HepG2 (cell line): ENCODE results near the gene TSPAN31. TPM values are rescaled to one million over a fixed set of nuclear protein-coding genes. Genes with fewer than 3 reads are reported as not detected.

Experiments used
- JUND ChIP-seq: sonication (generic); formaldehyde crosslinking; IDR thresholded peaks from 2 replicates; pipeline ENCODE4 v1.8.0; 2022; ENCODE audit warnings: mild to moderate bottlenecking, missing genetic modification reagents
- MLLT10 ChIP-seq: sonication (generic); formaldehyde crosslinking; IDR thresholded peaks from 2 replicates; pipeline ENCODE4 v1.4.0; 2020; ENCODE audit warnings: missing genetic modification reagents
- MYPOP ChIP-seq: sonication (generic); formaldehyde crosslinking; IDR thresholded peaks from 2 replicates; pipeline ENCODE4 v1.8.1; 2023; ENCODE audit warnings: mild to moderate bottlenecking, moderate library complexity, missing genetic modification reagents
- SAP130 ChIP-seq: IDR thresholded peaks from 2 replicates; pipeline ENCODE4 v1.6.1; 2016; ENCODE audit warnings: low read depth
- TBX3 ChIP-seq: fragments of 450-650 bp; IDR thresholded peaks from 2 replicates; pipeline ENCODE4 v1.6.1; 2017; ENCODE audit warnings: antibody characterized with exemption, mild to moderate bottlenecking, inconsistent platforms, borderline replicate concordance
- TCF7 ChIP-seq: sonication (generic); IDR thresholded peaks from 2 replicates; pipeline ENCODE4 v1.6.1; 2016; ENCODE audit warnings: antibody characterized with exemption, low read depth
- ZGPAT ChIP-seq: IDR thresholded peaks from 2 replicates; pipeline ENCODE4 v1.6.1; 2016; ENCODE audit warnings: mild to moderate bottlenecking
- ZIK1 ChIP-seq: sonication (generic); formaldehyde crosslinking; IDR thresholded peaks from 2 replicates; pipeline ENCODE4 v1.5.0; 2020; ENCODE audit warnings: mild to moderate bottlenecking, low read depth, missing genetic modification reagents, borderline replicate concordance
- ZNF276 ChIP-seq: sonication (generic); formaldehyde crosslinking; IDR thresholded peaks from 2 replicates; pipeline ENCODE4 v1.4.0; 2020; ENCODE audit warnings: mild to moderate bottlenecking, low read depth, missing genetic modification reagents
- ZNF33A ChIP-seq: sonication (generic); formaldehyde crosslinking; IDR thresholded peaks from 2 replicates; pipeline ENCODE4 v1.5.1; 2020; ENCODE audit warnings: missing genetic modification reagents, mild to moderate bottlenecking, moderate library complexity, borderline replicate concordance
- ZNF609 ChIP-seq: sonication (generic); formaldehyde crosslinking; IDR thresholded peaks from 2 replicates; pipeline ENCODE4 v1.4.0; 2020; ENCODE audit warnings: mild to moderate bottlenecking, missing genetic modification reagents, borderline replicate concordance
- ZNF790 ChIP-seq: sonication (generic); formaldehyde crosslinking; IDR thresholded peaks from 2 replicates; pipeline ENCODE4 v1.8.0; 2022; ENCODE audit warnings: missing genetic modification reagents, mild to moderate bottlenecking, borderline replicate concordance
- polyA plus RNA-seq, 8 experiments: library from polyadenylated mRNA; depleted of rRNA in 3 of 8; stranded (reverse) in 7 of 8; unstranded in 1 of 8; fragments of >200 nt; fragmentation: Illumina TruSeq in 4 of 8; extraction: Trizol in 4 of 8; gene quantifications; 2 replicates each; pipeline versions ENCODE4 v1.2.1 to v1.2.3, GENCODE V29; 2011 to 2016; ENCODE audit warnings: low read depth in 4 of 8, missing spikeins in 1 of 8, mixed read lengths in 1 of 8; ENCODE audit not compliant: insufficient read depth in 1 of 8
- total RNA-seq, 5 experiments: library from RNA; depleted of rRNA; stranded (reverse); fragments of >200 nt; fragmentation: Illumina TruSeq; extraction: Trizol; gene quantifications; 2 replicates each; pipeline ENCODE4 v1.2.3, GENCODE V29; 2016; ENCODE audit warnings: low read depth in 1 of 5

The TSPAN31 gene
- total and polyA plus RNA-seq, 2 of the 13 experiments (the other 11 are each of a cell fraction or from before 2014, with no cell fraction given), result 10.4 to 24.6 TPM

- TF ChIP-seq ZNF609 (CRISPR knock-in tag) (peak; percentile 85), TCF7 (no peak), MYPOP (CRISPR knock-in tag) (no peak; the same call in 1 of the 2 replicates), MLLT10 (CRISPR knock-in tag) (no peak), ZGPAT (CRISPR knock-in tag) (peak; percentile 97), ZIK1 (peak; percentile 76; the same call in 1 of the 2 replicates), SAP130 (CRISPR knock-in tag) (peak; percentile 99), ZNF276 (CRISPR knock-in tag) (0 out of 2 replicates have a peak, but pooled peaks have one; percentile 68), ZNF33A (CRISPR knock-in tag) (peak; percentile 88; the same call in 1 of the 2 replicates), JUND (CRISPR knock-in tag) (peak; percentile 45; the same call in 1 of the 2 replicates), TBX3 (peak; percentile 94), ZNF790 (CRISPR knock-in tag) (no peak)
These were observed 7.2 kb downstream of the TSPAN31 start, which contains the start of gene CDK4 (continued) for GRCh38 chr12:57751788-57752667.
